Left renal cortex interstitium (tissue), 4 donors: ENCODE measurements around the gene TBC1D8. TPM values are rescaled to one million over a fixed set of nuclear protein-coding genes. Genes with fewer than 3 reads are reported as not detected.
"Not testable (repeated sequence)": the region's sequence is repeated elsewhere in the genome, so short reads cannot be mapped to it uniquely, and the experiment has no call there.

Experiments used
- DNase-seq, 4 donors: peaks; one replicate each; pipeline ENCODE4 v3.0.0-alpha.2; 2013; ENCODE audit warnings: low read depth in 4 of 4, low spot score in 2 of 4, missing footprints in 1 of 4
- polyA plus RNA-seq, 4 donors: library from polyadenylated mRNA; unstranded; fragments of 120-200 nt; gene quantifications; one replicate each; pipeline ENCODE4 v1.2.1, GENCODE V29; 2013; ENCODE audit not compliant: insufficient read length in 4 of 4

TBC1D8 gene
- polyA plus RNA-seq, 4 donors, result 24.9 to 44.6 (median 35.5) TPM

DNA sequence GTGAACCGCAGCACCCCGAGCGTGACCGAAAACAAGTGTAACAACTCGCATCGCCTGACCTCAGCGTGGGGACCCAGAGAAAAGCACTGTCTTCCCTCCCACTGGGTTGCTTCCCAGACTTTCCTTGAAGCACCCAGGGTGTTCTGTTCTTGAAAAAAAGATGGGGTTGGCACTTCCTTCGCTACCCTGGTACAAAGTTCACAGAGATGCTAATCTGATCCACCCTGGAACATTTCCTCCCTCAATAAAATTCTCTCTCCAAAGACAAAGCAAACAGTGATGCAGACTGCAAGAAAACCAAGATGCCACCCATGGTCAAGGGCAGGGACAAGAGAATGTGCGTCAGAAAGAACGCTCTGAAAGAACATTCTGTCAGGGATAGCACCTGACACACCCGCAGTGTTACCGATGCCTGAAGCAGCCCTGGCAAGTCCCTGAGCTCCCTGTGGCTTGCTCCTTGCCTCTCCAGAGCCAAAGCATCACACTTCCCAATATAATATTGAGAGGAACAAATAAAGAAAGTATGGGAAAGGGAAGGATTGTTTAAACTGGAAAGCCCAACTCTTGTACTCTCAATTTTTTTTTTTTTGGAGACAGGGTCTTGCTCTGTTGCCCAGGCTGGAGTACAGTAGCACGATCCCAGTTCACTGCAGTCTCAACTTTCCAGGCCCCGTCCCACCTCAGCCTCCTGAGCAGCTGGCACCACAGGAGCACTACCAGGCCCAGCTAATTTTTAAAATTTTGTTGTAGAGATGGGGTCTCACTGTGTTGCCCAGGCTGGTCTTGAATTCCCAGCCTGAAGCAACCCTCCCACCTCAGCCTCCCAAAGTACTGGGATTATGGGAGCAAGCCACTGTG, 70.7 kb downstream of the TBC1D8 start:
- DNase-seq, result peak in 1 of 4 donors; percentile 32

DNA sequence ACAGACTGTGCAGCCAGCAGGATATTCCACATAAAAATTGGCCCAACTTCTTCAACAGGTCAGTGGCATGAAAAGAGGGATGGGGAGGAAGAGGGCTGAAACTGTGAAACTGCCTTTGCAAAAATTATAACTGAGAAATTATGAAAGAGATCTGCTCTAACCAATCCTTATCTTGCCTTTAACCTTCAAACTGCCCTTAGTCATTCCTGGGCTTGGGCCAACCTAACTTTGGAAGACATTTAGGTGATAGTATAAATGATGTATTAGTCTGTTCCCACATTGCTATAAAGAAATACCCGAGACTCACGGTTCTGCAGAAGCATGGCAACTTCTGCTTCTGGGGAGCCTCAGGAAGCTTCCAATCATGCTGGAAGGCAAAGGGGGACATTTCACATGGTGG, 74.6 kb downstream of the TBC1D8 start:
- DNase-seq, result no peak

DNA sequence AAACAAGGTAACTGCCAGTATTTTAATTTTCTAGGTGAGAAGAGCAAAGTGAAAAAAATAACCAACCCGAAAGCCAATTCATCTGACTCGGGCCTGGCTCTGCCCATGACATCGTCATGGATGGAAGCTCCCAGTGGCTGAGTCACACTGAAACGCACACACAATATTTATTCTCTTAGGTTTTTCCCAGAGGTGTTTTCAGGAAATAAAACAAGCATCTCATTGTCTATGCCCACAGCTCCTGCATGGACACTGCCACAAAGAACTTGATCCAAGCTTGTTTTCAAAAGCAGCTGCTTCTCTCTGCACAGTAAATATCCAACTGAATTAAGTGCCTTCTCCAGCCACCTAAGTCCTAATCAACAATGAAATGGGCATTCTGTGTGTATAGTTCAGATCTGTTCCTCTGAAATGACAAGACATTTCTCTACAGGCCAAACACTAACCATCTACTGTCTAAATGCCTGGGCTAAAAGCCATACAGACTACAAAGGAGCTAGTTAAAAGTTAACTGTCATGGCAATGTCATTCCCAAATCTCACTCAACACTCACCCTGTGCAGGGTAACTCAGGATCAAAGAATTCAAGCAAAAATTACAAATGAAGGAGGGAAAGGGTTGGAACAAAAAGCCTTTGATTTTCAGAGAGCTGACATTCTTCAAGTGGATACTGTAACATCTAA, 86.2 kb downstream of the TBC1D8 start:
- peak in 1 of 4 donors; percentile 32 for DNase-seq

DNA sequence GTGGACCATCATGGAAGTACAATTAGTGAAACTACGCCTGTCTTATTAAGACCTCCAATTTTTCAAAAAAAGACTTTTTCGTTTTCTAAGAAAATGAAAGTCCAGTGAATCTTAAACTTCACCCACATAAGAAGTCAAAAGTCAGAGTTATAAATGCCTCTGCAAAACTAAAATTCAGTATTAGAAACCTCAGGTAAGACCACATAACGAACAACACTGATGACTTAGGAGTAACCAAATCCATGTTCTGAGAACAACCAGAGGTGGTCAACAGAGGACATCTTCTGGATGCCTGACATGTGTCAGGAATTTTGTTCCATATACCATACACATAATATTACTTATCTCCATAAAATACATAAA, 86.7 kb downstream of the TBC1D8 start:
- DNase-seq, result no peak

DNA sequence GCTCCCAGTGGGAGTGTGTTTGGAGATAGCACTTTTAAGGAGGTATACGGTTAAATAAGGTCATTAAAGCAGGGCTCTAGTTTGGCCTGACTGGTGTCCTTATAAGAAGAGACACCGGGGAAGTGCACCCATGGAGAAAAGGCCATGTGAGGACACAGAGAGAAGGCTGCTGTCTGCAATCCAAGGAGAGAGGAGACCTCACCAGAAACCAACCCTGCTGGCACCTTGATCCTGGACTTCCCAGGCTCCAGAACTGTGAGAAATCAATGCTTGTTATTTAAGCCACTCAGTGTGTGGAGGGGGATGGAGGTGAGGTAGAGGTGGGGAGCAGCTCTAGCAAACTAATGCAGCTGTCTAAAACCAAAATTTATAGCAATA, 87.1 kb downstream of the TBC1D8 start:
- DNase-seq, result no peak

DNA sequence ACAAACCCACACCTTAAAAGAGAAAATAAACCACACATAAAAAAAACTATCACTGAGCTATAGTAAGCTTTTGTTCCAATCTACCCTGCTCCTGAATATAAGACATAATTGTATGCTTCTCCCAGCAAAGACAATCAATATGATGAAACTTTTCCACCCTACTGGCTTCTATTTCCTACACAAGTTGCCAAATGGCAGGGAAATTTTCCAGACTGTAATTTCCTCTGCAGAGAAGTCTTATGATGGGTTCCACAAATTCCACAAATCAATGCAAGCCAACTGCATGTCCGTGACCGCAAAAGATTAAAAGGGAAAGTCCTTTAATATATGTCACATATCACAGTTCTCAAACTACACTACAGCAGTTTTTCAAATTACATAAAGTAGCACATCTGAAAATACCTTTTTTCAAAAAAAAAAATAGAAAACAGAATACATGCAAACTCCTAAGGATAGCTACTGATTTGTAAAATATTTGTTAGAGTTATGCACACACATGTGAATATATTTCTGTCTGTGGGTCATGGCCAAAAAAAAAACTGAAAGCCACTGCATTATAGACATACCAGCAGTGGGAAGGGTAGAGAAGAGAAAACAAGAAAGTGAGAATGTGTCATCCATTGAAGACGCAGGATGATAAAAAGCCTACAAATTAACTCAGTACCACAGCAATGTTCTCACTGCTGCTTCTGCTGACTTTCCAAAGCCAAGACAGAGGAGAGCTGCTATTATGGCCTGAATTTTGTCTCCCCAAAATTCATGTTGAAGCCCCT, 87.6 kb downstream of the TBC1D8 start:
- DNase-seq, result no peak

DNA sequence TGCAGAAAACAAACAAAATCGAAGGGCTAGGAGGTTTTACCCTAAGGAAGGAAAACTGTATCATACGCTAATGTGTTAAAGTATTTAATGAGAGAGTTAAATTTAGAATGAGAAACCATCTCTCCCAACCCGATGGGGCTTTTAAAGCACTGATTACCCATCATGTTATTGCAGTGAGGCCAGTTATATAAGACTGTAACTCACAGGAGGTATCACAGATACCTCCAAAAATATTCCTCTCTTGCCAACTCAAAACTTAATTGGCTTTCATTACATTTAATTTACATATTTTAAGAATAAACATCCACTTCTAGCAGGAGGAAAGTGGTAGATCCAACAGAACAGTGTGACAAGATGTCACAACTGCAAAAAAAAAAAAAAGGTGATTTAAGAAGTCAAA, 92.8 kb downstream of the TBC1D8 start:
- no peak for DNase-seq

DNA sequence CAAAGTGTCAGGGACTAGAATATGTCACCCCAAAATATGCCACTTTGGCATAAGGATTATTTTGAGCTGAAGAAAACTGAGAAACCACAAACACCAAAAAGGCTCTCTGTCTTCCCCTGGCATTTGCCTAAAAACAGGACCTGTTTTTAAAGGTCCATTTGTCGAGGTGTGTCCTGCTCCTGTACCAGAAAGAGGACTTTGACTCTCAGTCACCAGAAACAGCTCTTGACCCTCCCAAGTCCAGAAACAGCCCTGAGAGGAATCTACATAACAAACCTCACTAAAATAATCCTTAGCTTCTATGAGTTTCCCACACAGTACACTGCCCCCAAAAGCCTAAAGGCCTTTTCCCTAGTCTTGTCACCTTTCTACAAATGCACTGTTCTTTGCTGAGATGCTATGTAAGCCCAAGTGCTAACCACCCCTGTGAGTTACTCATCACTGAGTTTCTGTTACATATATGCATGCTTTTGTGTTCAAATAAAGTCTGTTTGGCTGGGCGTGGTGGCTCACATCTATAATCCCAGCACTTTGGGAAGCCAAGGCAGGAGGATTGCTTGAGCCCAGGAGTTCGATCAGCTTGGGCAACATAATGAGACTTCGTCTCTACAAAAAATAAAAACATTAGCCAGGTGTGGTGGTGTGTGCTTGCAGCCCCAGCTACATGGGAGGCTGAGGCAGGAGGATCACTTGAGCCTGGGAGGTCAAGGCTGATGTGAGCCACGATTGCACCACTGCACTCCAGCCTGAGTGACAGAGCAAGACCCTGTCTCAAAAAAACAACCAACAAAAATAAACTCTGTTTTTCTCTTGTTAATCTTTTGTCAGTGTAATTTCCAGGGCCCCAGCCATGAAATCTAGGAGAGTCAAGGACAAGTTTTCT, 93.9 kb downstream of the TBC1D8 start:
- DNase-seq, result no peak

DNA sequence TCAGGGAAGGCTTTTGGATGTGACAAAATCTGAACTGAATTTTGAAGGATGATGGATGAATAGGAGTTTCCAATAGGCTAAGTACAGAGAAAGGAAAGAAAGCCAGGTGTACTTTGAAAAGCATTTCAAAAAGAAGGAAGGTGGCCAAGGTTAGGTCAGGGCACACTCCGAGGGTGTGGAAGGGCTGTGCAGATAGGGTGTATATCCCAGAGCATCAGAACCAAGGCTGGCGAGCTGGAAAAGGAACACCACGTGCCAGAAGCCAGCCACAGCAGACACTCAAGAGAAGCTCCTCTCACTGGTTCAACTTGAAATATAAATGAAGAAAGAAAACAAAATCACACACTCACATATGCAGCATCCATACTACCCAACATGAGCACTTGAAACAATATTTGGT, 98.1 kb downstream of the TBC1D8 start:
- DNase-seq, result no peak

DNA sequence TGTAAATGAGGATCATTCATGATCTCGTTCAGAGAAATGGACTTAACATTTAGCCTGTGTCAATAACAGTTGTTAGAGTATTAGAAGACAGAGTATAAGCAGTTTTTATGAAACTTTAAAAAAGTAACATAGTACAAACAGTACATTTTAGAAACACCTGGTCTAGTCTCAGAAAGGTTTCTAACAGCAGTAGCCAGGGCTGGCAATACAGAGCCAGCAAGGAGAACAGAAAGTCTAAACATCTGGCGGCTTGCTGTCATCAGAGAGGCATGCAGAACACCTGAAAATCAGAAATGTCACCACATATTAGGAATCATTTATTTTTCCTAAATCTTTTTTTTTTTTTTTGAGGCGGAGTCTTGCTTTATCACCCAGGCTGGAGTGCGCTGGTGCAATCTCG, 99.0 kb downstream of the TBC1D8 start:
- no peak for DNase-seq

DNA sequence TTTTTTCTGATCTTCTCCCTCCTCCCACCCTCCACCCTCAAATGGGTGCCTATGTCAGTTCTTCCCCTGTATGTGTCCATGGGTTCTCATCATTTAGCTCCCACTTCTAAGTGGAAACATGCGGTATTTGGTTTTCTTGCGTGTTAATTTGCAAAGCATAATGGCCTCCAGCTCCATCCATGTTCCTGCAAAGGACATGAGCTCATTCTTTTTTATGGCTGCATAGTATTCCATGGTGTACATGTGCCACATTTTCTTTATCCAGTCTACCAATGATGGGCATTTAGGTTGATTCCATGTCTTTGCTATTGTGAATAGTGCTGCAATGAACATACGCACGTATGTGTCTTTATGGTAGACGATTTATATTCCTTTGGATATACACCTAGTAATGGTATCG, 100.3 kb downstream of the TBC1D8 start:
- not testable (repeated sequence) for DNase-seq

DNA sequence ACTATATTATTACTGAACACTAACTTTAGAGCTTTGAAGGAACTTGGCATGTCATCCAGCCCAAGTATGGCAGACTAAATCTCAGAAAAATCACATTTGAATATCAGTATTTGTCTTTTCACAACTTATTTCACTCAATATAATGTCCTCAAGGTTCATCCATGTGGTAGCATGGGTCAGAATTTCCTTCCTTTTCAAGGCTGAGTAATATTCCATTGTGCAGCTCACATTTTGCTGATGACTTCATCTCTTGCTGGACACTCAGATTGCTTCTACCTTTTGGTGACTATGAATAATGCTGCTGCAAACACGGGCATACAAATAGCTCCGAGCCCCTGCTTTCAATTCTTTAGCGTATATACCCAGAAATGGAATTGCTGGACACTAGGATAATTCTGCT, 102.4 kb downstream of the TBC1D8 start:
- DNase-seq, result no peak

DNA sequence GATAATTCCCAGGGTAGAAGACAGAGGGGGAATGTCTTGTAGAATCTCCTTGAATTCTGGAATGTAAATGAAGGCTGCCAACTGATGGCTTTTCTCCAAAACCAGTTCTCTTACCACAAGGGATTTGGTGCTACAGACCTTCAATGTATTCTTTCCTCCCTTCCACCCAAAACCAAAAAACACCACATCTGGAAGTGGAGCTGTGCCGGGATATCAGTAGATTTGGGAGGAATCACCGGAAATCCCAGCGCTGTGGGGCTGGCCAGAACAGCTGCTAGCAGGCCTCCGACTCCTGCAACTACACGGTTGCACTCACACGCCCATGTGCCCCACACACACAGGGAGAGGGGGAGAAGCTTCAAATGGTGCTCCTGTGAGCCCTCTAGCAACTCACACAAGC, 103.4 kb downstream of the TBC1D8 start:
- DNase-seq, result no peak

DNA sequence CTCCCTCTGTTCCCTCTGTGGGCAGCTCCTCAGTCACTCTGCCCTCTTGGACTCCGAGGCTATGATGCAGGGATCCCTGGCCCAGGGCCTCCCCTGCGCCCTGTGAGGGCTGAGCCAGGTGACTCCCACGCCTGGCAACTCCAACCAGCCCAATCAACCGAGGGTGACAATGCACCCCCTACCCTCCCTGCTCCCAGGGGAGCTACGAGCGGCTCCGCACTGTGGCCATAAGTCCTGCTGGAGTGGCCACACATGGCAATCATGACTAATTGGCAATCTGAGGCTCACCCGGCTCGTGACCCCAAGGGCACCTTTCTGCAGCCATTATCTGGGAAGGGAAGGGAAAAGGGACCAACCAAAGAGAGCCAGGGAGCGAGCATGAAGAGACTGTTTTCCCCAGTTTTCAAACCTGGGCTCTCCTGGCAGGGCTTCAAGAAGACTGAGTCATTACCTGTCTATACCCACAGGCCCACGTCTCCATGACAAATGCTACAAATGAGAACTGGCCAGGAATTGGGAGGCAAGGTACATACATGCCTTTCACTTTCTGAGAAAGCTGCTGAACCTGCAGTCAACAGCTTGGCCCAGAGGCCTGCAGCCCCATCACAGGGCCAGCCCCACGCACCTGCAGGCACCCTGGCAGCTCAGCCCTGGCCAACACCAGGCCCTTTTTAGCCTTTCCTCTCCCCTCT, 104.0 kb downstream of the TBC1D8 start:
- no peak for DNase-seq

DNA sequence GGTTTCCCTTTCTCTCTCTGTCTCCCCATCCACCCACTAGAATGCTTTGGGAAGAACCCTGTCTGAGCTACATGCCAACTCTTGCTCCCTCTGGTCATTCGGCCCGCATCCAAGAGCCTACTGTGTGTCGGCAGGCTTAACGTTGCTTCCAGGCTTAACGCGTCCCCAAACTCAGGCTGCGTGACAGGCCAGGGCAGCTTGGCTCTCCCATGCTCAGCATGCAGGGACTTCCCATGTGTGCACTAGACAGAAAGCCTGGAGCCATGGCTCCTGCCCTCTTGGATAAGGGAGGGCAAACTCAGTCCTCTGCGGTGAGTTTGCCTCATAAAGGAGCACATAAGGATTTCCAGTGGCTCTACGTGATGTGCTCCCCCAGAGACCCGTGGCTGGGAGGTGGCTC, 105.9 kb downstream of the TBC1D8 start:
- DNase-seq, result no peak

DNA sequence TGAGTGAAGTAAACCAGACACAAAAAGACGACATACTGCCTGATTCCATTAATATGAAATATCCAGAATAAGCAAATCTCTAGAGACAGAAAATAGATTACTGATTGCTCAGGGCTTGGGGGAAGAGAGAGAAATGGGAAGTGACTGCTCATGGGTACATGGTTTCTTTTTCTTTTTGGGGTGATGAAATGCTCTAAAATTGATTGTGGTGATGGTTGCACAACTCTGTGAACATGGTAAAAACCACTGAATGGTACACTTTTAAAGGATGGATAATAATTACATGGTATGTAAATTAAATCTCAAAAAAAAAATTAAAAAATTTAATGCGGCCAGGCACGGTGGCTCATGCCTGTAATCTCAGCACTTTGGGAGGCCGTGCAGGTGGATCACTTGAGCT, 109.8 kb downstream of the TBC1D8 start:
- DNase-seq, result no peak

DNA sequence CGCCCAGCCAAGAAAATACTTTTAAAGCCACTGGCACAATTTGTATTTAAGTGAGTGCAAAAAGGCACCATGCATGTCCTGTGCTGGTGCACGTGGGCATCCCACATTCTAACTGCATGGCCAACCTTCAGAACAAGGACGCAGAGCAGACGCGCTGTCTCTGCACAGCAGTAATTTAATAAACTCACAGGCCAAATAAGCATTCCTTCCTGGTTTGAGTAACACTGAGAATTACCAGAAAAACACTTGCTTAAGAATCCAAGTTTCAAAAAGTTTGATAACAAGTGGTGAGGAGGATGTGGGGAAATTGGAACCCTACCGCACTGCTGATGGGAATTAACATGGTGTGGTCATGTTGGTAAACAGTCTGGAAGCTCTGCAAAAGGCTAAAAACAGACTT, 110.4 kb downstream of the TBC1D8 start:
- no peak for DNase-seq

DNA sequence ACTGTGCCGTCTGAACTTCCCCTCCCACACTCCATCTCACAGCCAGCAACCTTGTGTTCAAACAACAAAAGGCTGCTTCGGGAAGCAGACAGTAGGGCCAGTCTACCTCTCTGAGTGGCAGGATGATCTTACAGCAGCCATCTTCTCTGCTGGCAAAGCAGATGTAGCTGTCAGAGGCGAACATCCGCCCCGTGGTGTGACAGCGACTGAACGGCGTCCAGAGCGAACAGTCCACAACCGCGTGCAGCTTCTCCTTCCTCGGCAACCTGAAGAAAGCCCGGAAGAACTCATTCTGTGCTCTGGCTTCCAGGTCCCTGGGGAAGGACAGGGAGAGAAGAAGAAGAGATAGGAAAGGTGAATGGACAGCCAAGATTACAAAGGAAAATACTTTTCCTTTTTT, 111.1 kb downstream of the TBC1D8 start:
- DNase-seq, result no peak

DNA sequence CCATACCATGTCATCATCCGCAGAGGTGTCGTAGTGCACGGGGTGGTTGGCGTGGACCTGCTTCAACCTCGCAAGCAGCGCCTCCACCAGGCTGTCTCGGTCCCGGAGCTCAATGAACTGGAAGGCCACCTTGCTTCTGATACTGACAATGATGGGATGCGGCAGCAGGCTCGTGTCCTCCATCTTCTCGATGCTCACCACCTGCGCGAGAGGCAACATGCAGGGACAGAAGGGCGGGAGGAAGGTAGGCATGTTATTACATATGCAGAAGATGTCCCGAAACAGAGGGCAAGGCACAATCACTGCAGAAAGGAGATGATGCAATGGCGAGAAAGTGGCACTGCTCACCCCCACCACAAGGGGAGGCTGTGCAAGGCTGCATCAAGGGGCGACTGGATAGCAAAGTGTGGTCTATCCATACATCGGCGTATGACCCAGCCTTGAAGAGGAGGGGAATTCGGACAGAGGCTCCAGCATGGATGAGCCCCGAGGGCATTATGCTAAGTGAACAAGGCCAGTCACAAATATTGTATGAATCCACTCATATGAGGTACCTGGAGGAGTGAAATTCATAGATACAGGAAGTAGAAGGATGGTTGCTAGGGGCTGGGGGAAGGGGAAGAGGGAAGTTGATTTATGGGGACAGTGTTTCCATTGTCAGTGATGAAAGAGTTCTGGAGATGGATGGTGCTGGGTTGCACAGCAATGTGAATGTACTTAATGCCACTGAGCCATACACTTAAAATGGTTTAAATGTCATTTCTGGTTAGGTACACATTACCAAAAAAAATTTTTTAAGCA, 112.5 kb downstream of the TBC1D8 start:
- no peak for DNase-seq
